SK-N-MC (cell line): ENCODE data around the gene ZMYND12.

Experiments used
- DNase-seq: peaks from one replicate; pipeline ENCODE4 v3.0.0-alpha.2; 2011; ENCODE audit warnings: low read depth, low spot score
- H3K27ac ChIP-seq: fragments of 200-600 bp; sonication (generic); 2 replicates; pipeline ENCODE4 v1.5.1; 2016; ENCODE audit warnings: mixed run types
- H3K36me3 ChIP-seq: fragments of 200-600 bp; sonication (generic); 2 replicates; pipeline ENCODE4 v1.6.1; 2017; ENCODE audit warnings: antibody characterized with exemption, low read length, mixed read lengths; ENCODE audit not compliant: insufficient read depth
- H3K4me3 ChIP-seq: fragments of 200-600 bp; sonication (generic); 2 replicates; pipeline ENCODE4 v1.5.1; 2016
- H3K9ac ChIP-seq: fragments of 200-600 bp; sonication (generic); 2 replicates; pipeline ENCODE4 v1.8.0; 2017; ENCODE audit warnings: mixed run types, mixed read lengths; ENCODE audit not compliant: insufficient read length
- H3K9me3 ChIP-seq: fragments of 200-600 bp; sonication (generic); 2 replicates; pipeline ENCODE4 v1.6.1; 2017; ENCODE audit warnings: low read depth, mild to moderate bottlenecking, antibody characterized with exemption, low read length, moderate library complexity, mixed read lengths
- EZH2 ChIP-seq: fragments of 200-600 bp; sonication (generic); IDR thresholded peaks from one replicate; pipeline ENCODE4 v1.6.1; 2017; ENCODE audit warnings: antibody characterized with exemption
- FOXP2 ChIP-seq: optimal IDR thresholded peaks from 2 replicates; pipeline ENCODE3; 2011; ENCODE audit warnings: mild to moderate bottlenecking, moderate library complexity; ENCODE audit not compliant: insufficient read depth; ENCODE audit errors: extremely low read length, control extremely low read depth
- POLR2AphosphoS5 ChIP-seq: IDR thresholded peaks from 2 replicates; pipeline ENCODE4 v1.6.1; 2012; ENCODE audit warnings: mild to moderate bottlenecking, low read depth, low read length, borderline replicate concordance

ZMYND12 gene

GRCh38 chr1:42419126-42419821 is 36.5 kb downstream of the ZMYND12 start:
- DNase-seq: no peak
- Histone ChIP-seq H3K27ac (no peak overlapping the region), H3K9me3 (no peaks in the 10 kb centered on the region), H3K9ac (no peak overlapping the region), H3K4me3 (no peak overlapping the region), H3K36me3 (no peaks in the 10 kb centered on the region)
- TF ChIP-seq FOXP2: no peak
- TF ChIP-seq POLR2AphosphoS5: no peak
- TF ChIP-seq EZH2: no peak

DNA sequence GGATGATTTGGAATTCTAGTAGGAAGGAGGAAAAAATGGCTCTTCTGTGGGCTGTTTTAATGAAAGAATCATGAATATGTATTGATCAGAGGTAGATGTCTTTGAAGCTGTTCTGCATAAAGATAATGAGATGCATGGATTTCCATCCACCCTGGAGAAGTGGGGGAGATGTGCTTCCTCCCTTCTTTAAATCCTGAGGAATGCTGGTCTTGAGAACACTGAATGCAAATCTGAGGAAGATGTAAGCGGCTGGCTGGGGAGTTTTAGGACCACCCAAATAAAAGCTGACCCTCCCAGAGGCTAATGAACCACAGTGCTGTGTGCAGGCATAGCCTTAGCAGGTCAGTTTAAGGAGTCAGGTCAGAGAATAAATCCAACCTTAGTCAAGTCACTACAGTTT is 37.3 kb downstream of the ZMYND12 start:
- TF ChIP-seq POLR2AphosphoS5 (no peak), EZH2 (no peak), FOXP2 (no peak)
- H3K4me3 ChIP-seq: no peak overlapping the region
- DNase-seq: no peak
- no peak overlapping the region for H3K9ac ChIP-seq
- no peaks in the 10 kb centered on the region for H3K36me3 ChIP-seq
- H3K27ac ChIP-seq: no peak overlapping the region
- H3K9me3 ChIP-seq: no peaks in the 10 kb centered on the region

DNA sequence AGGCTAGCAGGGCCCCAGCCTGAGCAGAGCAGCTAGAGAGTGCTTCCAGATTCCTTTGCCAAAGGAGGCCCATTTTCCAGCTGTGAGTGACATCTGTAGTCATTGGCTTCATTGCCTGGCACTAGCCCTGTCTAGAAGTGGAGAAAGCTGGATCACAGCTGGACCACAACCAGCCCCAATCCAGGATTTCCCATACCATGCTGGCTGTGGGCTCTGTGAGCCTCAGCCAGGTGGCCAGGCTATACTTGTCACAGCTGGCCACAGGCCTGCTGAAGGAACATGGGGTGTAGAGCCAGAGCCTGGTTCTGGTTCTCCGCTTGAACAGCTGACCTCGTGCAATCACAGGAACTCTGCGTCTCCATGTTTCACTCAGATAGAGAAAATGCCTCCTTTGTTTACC is 38.7 kb downstream of the ZMYND12 start:
- H3K27ac ChIP-seq: no peak overlapping the region
- H3K4me3 ChIP-seq: no peak overlapping the region
- DNase-seq: no peak
- H3K9me3 ChIP-seq: no peaks in the 10 kb centered on the region
- H3K9ac ChIP-seq: no peak overlapping the region
- no peaks in the 10 kb centered on the region for H3K36me3 ChIP-seq
- TF ChIP-seq EZH2: no peak
- TF ChIP-seq POLR2AphosphoS5: no peak
- TF ChIP-seq FOXP2: no peak

GRCh38 chr1:42414551-42415496 is 41.0 kb downstream of the ZMYND12 start:
- no peak for DNase-seq

GRCh38 chr1:42403880-42404400 is 51.9 kb downstream of the ZMYND12 start:
- Histone ChIP-seq H3K9ac (no peak overlapping the region), H3K4me3 (no peak overlapping the region), H3K27ac (no peak overlapping the region), H3K9me3 (no peaks in the 10 kb centered on the region), H3K36me3 (no peaks in the 10 kb centered on the region)
- TF ChIP-seq POLR2AphosphoS5 (no peak), EZH2 (no peak), FOXP2 (no peak)
- DNase-seq: no peak

More at GRCh38 chr1:42414551-42415496, 41.0 kb downstream of the ZMYND12 start:
- H3K9me3 ChIP-seq: no peaks in the 10 kb centered on the region
- no peak overlapping the region for H3K4me3 ChIP-seq
- TF ChIP-seq POLR2AphosphoS5: no peak
- TF ChIP-seq FOXP2: no peak
- no peak for TF ChIP-seq EZH2
- H3K36me3 ChIP-seq: no peaks in the 10 kb centered on the region
- H3K9ac ChIP-seq: no peak overlapping the region
- H3K27ac ChIP-seq: no peak overlapping the region

DNA sequence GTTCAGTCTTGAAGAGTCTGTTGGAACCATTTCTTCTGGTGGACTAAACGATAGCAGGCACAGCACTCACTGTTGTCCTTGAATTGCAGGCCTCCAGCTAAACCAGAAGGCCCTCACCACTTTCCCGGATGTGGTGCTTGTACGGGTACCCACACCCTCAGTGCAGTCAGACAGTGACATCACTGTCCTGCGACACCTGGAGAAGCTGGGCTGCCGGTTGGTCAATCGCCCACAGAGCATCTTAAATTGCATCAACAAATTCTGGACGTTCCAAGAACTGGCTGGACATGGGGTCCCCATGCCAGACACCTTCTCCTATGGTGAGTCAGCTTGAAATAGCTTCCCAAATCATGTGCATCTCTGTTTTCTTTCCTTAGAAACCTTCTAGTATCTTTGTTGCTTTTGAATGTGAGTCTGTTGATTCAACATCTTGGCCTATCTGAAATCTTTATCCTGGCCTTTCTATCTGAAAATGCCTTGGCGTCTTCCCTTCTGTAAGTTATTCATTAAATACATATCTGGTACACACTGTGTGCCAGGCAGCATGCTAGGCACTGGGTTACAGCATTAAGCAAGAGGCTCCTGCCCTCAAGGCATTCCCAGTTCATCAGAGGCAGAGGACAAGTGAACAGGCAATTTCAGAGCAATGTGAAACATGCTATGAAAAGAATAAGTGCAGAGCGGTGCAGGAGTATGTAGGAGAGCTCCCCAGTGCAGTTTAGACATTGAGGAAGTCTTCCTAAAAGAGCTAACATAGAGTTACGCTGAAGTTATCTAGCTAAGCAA is 56.3 kb downstream of the ZMYND12 start:
- no peak overlapping the region for H3K27ac ChIP-seq
- no peak for DNase-seq

DNA sequence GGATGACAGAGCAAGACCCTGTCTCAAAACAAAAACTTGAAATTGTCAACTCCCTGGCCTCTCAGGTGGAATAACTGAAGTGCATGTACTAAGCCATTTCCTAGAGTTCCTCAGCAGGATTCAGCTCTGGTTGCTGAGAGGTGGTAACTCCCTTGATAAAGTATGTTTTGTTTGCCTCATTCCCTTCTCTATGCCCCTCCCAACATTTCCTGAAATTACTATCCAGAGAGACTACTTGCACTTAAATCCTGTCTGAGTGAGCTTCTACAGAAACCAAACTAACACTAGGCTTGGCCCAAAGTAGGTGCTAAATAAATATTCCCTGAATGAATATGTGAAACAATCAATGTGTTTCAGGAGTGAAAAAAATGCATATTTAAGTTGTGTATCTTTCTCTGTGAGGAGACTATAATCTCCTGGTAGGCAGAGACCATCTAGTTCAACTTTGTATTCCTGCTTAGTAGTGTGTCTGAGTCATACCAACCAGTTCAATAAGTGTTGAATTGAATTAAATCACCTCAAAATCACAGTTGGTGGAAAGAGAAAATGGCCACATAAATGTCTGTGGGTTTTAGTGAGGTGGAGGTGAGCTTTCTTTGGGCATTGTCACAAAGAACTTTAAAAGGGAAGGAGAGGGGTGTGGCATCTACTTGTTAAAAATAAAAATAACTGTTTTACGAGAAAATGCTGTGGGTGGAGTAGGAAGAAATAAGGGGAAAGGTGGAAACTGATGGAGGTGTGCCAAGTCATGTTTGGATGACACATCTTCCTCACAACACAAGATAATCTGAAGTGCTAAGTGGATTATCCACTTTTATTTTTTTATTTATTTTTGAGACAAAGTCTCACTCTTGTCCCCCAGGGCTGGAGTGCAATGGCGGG is 62.6 kb downstream of the ZMYND12 start:
- Histone ChIP-seq H3K27ac (no peak overlapping the region), H3K9ac (no peak overlapping the region), H3K36me3 (no peaks in the 10 kb centered on the region), H3K4me3 (no peak overlapping the region), H3K9me3 (no peaks in the 10 kb centered on the region)
- TF ChIP-seq POLR2AphosphoS5: no peak
- no peak for TF ChIP-seq FOXP2
- TF ChIP-seq EZH2: no peak
- DNase-seq: no peak

More for the DNA sequence above, 56.3 kb downstream of the ZMYND12 start:
- Histone ChIP-seq H3K9me3 (no peaks in the 10 kb centered on the region), H3K4me3 (no peak overlapping the region), H3K36me3 (no peaks in the 10 kb centered on the region), H3K9ac (no peak overlapping the region)
- TF ChIP-seq EZH2 (no peak), POLR2AphosphoS5 (no peak), FOXP2 (no peak)
